Measurements from ENCODE around the gene KIAA1755.

DNA sequence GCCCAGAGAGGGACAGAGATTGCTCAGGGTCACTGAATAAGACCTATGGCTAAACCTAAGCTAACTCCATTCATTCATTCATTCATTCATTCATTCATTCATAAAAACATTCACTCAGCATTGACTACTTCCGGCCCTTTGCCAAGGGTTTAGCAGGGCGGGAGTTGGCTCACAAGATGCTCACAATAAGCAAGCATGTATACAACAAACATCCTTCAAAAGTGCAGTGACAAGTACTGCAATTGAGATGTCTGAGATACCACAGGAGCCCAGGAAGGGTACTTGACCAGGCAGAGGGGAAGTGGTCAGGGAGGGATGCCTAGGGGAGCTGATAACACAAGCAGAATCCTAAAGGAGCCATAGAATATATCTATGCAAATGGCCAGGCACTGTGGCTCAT lies 18.2 kb upstream of the KIAA1755 start:
- TF ChIP-seq EZH2 (IDR thresholded peaks at IDR 0.05; ENCODE audit: low read length, unreplicated experiment) = no peak
- TF ChIP-seq, protein P1, sequence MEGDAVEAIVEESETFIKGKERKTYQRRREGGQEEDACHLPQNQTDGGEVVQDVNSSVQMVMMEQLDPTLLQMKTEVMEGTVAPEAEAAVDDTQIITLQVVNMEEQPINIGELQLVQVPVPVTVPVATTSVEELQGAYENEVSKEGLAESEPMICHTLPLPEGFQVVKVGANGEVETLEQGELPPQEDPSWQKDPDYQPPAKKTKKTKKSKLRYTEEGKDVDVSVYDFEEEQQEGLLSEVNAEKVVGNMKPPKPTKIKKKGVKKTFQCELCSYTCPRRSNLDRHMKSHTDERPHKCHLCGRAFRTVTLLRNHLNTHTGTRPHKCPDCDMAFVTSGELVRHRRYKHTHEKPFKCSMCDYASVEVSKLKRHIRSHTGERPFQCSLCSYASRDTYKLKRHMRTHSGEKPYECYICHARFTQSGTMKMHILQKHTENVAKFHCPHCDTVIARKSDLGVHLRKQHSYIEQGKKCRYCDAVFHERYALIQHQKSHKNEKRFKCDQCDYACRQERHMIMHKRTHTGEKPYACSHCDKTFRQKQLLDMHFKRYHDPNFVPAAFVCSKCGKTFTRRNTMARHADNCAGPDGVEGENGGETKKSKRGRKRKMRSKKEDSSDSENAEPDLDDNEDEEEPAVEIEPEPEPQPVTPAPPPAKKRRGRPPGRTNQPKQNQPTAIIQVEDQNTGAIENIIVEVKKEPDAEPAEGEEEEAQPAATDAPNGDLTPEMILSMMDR (conservative IDR thresholded peaks at IDR 0.05; ENCODE audit: low read depth, low read length) = no peak

All from PC-3 (cell line).